Measurements from ENCODE around the gene AOAH. TPM values are rescaled to one million over a fixed set of nuclear protein-coding genes. Genes with fewer than 3 reads are reported as not detected.

Gene AOAH
- total and polyA plus RNA-seq, 9 of the 15 experiments (the other 6 are each of a cell fraction or from before 2014, with no cell fraction given), result not detected

DNA sequence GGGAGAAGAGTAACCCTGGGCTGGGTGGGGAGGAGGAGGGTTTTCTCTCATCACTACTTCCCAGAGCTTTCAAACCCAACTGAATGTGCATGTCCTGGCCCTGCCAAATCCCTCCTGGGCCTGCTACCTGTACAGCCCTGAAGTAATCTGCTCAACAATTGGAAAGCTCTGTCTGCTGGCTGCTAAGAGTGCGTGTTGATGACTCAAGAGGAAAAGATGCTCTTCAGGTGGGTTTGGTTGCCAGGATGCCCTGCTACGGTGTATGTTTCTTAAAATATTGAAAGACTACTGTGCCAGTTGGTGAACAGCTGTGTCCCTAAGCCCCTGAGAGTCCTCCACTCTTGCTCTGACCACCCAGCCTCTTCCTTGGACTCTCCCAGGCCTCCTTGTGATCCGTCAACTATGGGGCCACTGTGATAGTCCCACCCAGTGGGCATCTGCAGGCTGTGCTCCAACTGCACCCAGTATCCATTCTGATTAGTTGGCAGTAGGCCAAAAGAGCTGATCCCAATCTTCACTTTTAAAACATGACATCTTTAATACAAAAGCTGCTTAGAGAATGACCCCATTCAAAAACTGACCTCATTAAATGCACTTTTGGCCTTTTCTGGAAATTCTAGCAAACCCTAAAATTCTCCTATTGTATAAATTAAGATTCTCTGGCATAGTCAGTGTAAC lies 85.6 kb downstream of the AOAH start (continued):
- TF ChIP-seq ETV6 (IDR thresholded peaks at IDR 0.05; ENCODE audit: borderline replicate concordance in 1 of 2, low read depth in 2 of 2, low read length in 1 of 2) (no peak), ETV6 (CRISPR knock-in tag; IDR thresholded peaks at IDR 0.05; ENCODE audit: borderline replicate concordance) (no peak), NBN (IDR thresholded peaks at IDR 0.05; ENCODE audit: low read depth) (no peak), NFIC (IDR thresholded peaks at IDR 0.05) (peak; percentile 93)

DNA sequence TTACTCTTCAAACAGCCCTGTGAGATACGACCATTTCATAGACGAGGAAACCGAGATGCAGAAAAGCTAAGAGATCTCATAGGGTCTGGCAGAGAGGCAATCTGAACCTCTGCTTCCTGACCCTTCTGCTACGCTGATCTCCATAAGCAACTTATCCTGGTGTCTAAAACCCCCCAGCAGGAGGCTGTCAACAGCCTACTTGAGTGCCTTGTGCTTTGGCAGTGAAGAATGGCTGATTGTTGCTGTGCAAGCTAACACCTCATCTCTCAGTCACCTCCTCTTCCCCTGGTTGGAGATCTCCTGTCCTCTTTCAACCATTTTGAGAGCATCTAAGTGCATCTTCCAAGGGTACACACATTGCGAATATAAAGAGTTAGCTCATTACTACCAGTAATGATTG lies 86.2 kb downstream of the AOAH start:
- H3K4me1 ChIP-seq (replicated peaks in 1 of 2; ENCODE audit: control insufficient read depth in 2 of 2, insufficient read depth in 2 of 2, low read length in 2 of 2), result no peaks in the 10 kb centered on the region
- H3K79me2 ChIP-seq (ENCODE audit: control insufficient read depth, insufficient read depth, low read length), result no peaks in the 10 kb centered on the region
- H4K20me1 ChIP-seq (replicated peaks; ENCODE audit: control insufficient read depth, insufficient read depth, low read length), result peaks cover 4% of the 10 kb centered on the region
- H3K9ac ChIP-seq (ENCODE audit: insufficient read depth in 1 of 2, low read depth in 2 of 2, low read length in 2 of 2), result no peak overlapping the region
- H3K27ac ChIP-seq (ENCODE audit: extremely low read depth, low read depth, low read length), result no peak overlapping the region
- no peak overlapping the region for H3K4me2 ChIP-seq (ENCODE audit: insufficient read depth, low read length)
- POLR2A ChIA-PET, result interaction anchor here (0.6 kb wide), 1 partner anchor 20 kb away, joined by 3 read pairs; no protein-coding TSS in a partner anchor
- H3K27me3 ChIP-seq (ENCODE audit: control insufficient read depth in 2 of 2, insufficient read depth in 2 of 2, low read length in 2 of 2), result peaks cover 23 to 36% of the 10 kb centered on the region in 2 experiments
- H3K9me1 ChIP-seq (ENCODE audit: control insufficient read depth, insufficient read depth, low read length), result no peaks in the 10 kb centered on the region
- CTCF ChIA-PET (ENCODE audit: low intra/inter-chr PET ratio), result no interaction called here
- no TSS peak for BruUV-seq (replicated peaks)
- DNase-seq (ENCODE audit: extremely low read depth in 1 of 4, low spot score in 3 of 4) (no peak), FAIRE-seq (peak; percentile 29), ATAC-seq (peak; percentile 50; the same call in 1 of the 3 replicates)
- no peak overlapping the region for H2AFZ ChIP-seq (ENCODE audit: low read depth, low read length)
- in situ Hi-C loops (cut with MboI), result no loop called here
- H3K36me3 ChIP-seq (ENCODE audit: control insufficient read depth, insufficient read depth, low read length), result no peaks in the 10 kb centered on the region
- under 1% methylated on average over 5 of the region's 5 CpGs for WGBS (ENCODE audit: insufficient coverage, low coverage, missing lambda C conversion rate)
- intact Hi-C loops (cut with micrococcal nuclease), result no loop called here
- H3K9me3 ChIP-seq (replicated peaks; ENCODE audit: control insufficient read depth, insufficient read depth, low read depth, low read length), result no peaks in the 10 kb centered on the region
- no peak overlapping the region for H3K4me3 ChIP-seq
- no peak for TF ChIP-seq TARDBP (IDR thresholded peaks at IDR 0.05)
- TF ChIP-seq ZNF408 (CRISPR knock-in tag; IDR thresholded peaks at IDR 0.05; ENCODE audit: low read depth), result no peak
- no peak for TF ChIP-seq PHF21A (IDR thresholded peaks at IDR 0.05; ENCODE audit: borderline replicate concordance, low read depth)
- no peak for TF ChIP-seq ZNF830 (CRISPR knock-in tag; IDR thresholded peaks at IDR 0.05)
- TF ChIP-seq, protein P1, sequence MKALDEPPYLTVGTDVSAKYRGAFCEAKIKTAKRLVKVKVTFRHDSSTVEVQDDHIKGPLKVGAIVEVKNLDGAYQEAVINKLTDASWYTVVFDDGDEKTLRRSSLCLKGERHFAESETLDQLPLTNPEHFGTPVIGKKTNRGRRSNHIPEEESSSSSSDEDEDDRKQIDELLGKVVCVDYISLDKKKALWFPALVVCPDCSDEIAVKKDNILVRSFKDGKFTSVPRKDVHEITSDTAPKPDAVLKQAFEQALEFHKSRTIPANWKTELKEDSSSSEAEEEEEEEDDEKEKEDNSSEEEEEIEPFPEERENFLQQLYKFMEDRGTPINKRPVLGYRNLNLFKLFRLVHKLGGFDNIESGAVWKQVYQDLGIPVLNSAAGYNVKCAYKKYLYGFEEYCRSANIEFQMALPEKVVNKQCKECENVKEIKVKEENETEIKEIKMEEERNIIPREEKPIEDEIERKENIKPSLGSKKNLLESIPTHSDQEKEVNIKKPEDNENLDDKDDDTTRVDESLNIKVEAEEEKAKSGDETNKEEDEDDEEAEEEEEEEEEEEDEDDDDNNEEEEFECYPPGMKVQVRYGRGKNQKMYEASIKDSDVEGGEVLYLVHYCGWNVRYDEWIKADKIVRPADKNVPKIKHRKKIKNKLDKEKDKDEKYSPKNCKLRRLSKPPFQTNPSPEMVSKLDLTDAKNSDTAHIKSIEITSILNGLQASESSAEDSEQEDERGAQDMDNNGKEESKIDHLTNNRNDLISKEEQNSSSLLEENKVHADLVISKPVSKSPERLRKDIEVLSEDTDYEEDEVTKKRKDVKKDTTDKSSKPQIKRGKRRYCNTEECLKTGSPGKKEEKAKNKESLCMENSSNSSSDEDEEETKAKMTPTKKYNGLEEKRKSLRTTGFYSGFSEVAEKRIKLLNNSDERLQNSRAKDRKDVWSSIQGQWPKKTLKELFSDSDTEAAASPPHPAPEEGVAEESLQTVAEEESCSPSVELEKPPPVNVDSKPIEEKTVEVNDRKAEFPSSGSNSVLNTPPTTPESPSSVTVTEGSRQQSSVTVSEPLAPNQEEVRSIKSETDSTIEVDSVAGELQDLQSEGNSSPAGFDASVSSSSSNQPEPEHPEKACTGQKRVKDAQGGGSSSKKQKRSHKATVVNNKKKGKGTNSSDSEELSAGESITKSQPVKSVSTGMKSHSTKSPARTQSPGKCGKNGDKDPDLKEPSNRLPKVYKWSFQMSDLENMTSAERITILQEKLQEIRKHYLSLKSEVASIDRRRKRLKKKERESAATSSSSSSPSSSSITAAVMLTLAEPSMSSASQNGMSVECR (CRISPR knock-in tag; IDR thresholded peaks at IDR 0.05), result no peak
- no peak for TF ChIP-seq TEAD1 (CRISPR knock-in tag; IDR thresholded peaks at IDR 0.05)
- TF ChIP-seq RBM22 (IDR thresholded peaks at IDR 0.05; ENCODE audit: low read depth, low read length, poor library complexity, severe bottlenecking), result no peak
- no peak for TF ChIP-seq HIVEP1 (CRISPR knock-in tag; IDR thresholded peaks at IDR 0.05)
- no peak for TF ChIP-seq ZNF175 (CRISPR knock-in tag; IDR thresholded peaks at IDR 0.05; ENCODE audit: low read depth)
